Right ventricle myocardium superior (tissue), 1 donor: ENCODE data around the gene IFT25. TPM values are rescaled to one million over a fixed set of nuclear protein-coding genes. Genes with fewer than 3 reads are reported as not detected.
"Not testable (repeated sequence)": the region's sequence is repeated elsewhere in the genome, so short reads cannot be mapped to it uniquely, and the experiment has no call there.

Experiments
- ATAC-seq: fragments of 200-7000 bp; cut with Tn5 transposase; one replicate; pipeline ENCODE4 v1.9.1; 2020; ENCODE audit warnings: mild to moderate bottlenecking; ENCODE audit not compliant: poor library complexity
- DNase-seq: peaks from one replicate; pipeline ENCODE4 v3.0.0-alpha.2; 2020
- intact Hi-C: fragments of 100-400 bp; cut with DNase I; formaldehyde crosslinking; loops from one replicate; pipeline ENCODE4 v1.11.2; 2022
- long read RNA-seq: library from polyadenylated mRNA; unstranded; transcript quantifications from one replicate; pipeline ENCODE4 v2.0.0, GENCODE V29; 2021
- total RNA-seq: library from RNA; stranded (reverse); fragmentation: NEBNext Ultra II Directional; extraction: Animal tissue kit (Norgen Biotek cat#: 25700); gene quantifications from one replicate; pipeline ENCODE4 v1.2.1, GENCODE V29; 2021
- donor health status: DM: no; HTN: yes; CAD: no; lungs with severe emphysema.

The IFT25 gene
- 9.9 TPM for total RNA-seq
- long read RNA-seq, transcript HSPB11-201 (6 exons, 915 nt), result major isoform, 5 of 7 reads
- long read RNA-seq, partial matches to known transcripts, result 0 of 7 reads
- long read RNA-seq, other reads (novel, unspliced or antisense), result 2 of 7 reads

DNA sequence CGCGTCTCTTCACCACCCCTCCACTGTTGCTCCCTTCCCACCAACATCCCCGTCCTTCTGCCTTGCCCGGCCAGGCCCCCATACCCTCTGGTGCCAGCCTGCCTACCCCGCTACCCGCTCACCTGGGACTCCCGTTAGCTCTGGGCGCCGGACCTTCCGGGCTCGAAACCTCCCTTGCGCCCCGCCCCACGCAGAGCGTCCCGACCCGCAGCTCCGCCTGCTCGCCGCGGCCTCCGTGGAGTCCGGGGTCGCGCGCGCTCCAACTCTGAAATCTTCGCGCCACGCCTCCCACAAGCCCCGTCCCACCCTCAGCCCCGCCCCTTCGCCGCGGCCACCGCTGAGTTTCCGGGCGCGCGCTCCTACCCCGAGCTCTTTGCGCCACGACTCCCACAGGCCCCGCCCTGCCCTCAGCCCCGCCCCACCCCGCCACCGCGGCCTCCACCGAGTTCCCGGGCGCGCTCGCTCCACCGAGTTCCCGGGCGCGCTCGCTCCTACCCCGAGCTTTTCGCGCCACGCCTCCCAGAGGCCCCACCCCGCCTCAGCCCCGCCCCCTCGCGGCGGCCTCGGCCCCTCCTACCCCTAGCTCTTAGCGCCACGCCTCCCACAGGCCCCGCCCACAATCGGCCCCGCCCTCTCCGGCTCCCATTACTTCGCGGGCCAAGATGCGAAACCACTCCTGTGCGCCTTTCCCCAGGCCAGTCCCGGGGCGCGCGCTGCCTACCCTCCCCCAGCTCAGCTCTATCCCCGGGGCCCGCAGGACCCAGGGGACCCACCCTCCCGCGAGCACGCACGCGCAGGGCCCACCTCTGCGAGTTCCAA is at the start of gene IFT25:
Gene IFT25, minus strand, starts transcription at position 267 of the 819 bp plus-strand sequence. CDS start 5,617 bp downstream, outside the sequence.
- DNase-seq, result peak; percentile 98
- intact Hi-C loops, result loop anchor here (5.0 kb wide), 1 partner anchor 58 kb away; the partner anchor contains the start of gene YIPF1
- peak; percentile 95 for ATAC-seq

DNA sequence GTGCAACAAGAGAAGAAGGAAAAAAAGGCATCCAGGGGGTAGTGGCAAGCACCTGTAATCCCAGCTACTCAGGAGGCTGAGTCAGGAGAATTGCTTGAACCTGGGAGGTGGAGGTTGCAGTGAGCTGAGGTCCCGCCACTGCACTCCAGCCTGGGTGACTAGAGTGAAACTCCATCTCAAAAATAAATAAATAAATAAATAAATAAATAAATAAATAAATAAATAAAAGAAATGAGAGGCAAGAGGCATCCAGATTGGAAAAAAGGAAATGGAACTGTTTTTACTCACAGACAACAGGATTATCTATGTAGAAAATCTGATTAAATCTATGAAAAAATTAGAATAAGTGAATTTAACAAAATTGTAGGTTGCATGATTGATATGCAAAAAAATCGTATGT is 49.0 kb upstream of the IFT25 start:
- DNase-seq, ATAC-seq, intact Hi-C loops: not testable (repeated sequence)

DNA sequence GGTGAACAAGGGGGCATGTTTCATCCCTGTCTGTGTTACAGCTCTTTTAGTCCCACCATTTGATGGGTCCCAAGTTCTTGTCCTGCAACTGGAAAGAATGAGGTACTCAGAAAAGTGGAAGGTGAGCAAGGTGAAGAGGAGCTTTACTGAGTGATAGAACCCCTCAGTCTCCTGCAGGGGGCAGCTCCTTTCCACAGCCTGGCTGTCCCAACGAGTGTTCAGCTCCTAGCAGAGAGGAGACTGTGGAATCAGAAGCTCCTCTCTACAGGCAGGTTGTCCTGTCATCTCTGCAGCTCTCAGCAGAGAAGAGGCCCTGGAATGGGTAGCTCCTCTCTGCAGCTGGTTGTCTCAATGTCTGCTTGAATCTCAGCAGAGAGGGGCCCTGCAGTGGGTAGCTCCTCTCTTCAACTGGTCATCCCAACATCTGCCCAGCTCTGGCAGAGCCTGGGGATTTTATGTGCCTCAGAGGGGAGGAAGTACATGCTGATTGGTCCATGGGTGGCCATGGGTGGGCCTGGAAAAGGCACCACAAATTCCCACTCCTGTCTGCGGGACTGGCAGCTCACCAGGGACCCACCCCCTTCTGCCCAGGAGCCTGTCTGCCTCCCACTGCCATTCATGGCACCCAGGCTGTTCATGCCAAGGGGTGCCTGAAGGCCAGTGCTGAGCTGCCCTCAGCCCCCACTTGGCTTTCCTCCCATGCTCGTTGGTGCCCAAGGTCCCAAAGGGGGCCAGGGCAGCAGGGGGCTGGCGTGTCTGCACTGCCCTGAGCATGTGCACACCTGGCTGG is 46.8 kb upstream of the IFT25 start:
- DNase-seq (no peak), ATAC-seq (no peak)
- intact Hi-C loops, result no loop called here

DNA sequence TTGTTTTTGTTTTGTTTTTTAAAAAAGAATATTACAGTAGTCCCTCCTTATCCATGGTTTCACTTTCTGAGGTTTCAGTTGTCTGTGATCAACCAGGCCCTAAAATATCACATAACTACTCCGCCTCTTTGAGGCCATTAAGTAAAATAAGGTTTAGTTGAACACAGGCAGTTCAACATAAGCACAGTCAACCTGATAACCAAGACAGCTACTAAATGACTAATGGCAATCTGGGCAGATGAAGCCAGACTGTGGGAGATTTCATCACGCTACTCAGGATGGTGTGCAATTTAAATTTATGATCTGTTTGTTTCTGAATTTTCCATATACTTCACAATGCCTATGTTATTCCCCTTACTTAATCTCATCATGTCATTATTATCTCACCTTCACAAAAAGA is 42.4 kb upstream of the IFT25 start:
- ATAC-seq (no peak), DNase-seq (no peak)
- intact Hi-C loops, result no loop called here

DNA sequence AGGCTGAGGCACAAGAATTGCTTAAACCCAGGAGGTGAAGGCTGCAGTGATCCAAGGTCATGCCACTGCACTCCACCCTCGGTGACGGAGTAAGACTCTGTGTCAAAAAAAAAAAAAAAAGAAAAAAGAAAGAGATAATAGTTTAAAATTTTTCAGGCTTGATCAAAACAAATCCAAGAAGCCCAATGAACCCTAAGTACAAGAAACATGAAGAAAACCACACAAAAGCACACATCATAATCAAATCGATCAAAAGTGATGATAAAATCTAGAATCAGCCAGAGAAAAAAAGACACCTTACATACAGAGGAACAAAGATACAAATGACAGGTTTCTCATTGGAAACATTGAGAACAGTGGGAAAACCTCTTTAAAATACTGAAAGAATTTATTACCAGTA is 41.0 kb upstream of the IFT25 start:
- ATAC-seq (no peak), DNase-seq (no peak)
- intact Hi-C loops, result no loop called here

DNA sequence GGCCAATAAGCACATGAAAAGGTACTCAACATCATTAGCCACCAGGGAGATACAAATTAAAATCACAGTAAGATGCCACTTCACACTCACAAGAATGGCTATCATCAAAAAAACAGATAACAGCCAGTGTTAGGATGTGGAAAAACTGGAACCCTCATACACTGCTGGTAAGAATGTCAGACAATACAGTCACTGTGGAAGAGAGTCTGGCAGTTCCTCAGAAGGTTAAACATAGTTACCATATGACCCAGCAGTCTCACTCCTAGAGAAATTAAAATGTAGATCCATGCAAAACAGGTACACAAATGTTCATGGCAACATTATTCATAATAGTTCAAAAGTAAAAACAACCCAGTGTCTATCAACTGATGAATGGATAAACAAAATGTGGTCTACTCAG is 39.2 kb upstream of the IFT25 start:
- DNase-seq (no peak), ATAC-seq (no peak)
- intact Hi-C loops, result no loop called here

DNA sequence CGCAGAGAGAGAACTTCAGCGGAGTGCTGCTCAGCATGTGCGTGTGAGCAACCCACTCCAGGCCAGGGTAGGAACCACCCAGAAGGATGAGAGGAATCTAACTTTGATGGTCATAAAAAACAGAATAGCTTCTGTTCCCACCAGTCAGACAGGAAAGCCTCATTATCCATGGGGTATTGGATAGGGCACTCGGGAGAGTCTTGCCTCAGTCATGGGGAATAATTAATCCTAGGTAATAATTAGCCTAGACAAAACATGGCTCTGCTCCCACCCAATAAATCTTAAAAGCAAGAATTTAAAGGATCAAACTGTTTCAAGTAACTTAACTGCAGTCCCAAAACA is 37.2 kb upstream of the IFT25 start:
- DNase-seq, result no peak
- ATAC-seq, result no peak
- intact Hi-C loops, result no loop called here

DNA sequence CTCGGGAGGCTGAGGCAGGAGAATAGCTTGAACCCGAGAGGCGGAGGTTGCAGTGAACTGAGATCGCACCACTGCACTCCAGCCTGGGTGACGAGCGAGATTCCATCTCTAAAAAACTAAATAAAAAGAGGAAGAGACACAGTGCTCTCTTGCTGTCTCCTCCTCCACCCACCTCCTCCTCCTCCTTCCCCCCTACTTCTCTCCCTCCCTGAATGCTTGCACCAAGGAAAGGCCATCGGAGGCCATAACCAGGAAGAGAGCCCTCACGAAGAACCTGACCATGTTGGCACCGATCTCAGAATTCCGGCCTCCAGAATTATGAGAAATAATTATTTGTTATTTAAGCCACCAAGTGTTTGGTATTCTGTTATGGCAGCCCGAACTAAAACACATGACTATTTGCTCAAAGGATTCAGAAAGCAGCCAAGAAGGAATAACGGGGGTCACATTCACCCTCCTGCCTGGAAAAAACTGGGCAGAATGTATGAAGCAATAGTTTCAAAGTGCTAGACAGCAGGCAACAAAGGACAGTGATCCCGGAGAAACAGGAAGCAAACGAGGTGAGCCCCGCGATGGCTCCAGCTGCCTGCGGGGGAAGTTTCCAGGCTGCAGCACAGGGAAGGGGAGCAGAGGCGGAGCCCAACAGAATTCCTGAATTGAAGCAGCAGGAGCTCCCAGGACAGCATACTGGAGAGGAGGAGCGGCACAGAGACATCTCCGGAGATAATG is 36.7 kb upstream of the IFT25 start:
- intact Hi-C loops, result no loop called here
- DNase-seq (peak; percentile 52), ATAC-seq (peak; percentile 76)

DNA sequence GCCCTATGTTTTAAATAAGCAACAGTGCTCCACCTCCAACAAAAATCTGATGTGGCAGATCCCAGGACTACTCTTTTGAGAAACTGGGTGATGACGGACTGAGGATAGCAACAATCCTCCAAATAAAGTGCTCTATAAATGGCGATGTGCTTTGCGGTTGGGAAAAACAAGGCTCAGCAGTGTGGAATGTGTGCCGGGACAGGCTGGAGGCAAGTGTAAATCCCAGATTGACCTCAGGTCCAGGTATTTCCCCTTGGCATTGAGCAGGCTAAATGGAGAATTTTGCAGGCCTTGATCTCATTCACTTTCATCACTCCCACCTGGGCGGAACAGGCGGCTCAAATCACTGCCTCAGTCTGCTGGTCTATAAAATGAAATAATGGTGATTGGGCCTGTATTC is 35.7 kb upstream of the IFT25 start:
- intact Hi-C loops, result no loop called here
- DNase-seq (no peak), ATAC-seq (no peak)

DNA sequence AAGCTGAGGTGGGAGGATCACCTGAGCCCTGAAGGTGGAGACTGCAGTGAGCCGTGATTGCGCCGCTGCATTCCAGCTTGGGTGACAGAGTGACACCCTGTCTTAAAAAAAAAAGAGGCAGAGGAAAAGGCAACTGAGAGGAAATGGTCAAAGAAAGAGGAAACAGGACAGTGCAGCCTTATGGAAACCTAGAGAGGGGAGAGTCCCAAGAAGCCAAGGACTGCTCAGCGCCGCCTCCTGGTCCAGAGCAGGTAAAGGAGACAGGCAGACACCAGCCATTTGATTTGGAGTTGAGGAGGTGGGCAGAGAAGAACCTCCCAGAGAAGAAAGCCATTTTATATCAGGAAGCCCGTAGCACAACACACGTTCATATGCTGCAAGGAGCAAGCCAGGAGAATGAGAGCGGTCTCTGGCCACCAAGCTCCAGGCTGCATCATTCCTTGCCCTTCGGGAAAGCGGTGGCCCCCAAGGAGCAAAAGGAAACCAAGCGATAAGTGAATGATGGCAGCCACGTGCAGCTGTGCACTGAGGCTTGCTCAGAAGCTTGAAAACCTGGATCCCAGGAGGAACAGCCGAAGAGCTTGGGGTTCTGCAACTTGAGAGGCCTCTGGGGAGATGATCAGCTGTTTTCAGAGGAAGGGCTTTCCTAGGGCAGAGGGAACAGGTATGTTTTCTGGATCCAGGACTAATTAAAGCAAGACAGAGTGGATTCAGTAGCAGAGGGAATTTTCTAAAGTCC is 34.4 kb upstream of the IFT25 start:
- DNase-seq (no peak), ATAC-seq (no peak)
- intact Hi-C loops, result no loop called here

DNA sequence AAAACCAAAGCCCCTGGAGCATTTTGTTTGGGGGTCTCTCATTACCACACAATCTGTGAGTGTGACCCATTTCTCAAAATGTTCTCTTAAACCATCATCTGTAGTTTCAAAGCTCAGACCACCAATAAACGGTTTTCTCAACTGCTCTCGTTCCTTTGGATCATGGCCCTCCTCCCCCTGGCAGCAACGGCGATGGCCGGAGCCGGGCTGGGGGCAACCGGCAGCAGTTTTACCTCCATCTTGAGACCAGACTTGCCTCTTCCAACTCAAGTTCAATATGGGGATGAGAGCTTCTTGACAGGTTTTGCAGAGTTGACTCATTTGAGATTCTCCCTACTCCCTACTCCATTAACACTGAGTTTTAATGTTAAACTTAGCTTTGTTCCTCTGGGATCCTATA is 30.4 kb upstream of the IFT25 start:
- DNase-seq (no peak), ATAC-seq (no peak)
- intact Hi-C loops, result no loop called here

DNA sequence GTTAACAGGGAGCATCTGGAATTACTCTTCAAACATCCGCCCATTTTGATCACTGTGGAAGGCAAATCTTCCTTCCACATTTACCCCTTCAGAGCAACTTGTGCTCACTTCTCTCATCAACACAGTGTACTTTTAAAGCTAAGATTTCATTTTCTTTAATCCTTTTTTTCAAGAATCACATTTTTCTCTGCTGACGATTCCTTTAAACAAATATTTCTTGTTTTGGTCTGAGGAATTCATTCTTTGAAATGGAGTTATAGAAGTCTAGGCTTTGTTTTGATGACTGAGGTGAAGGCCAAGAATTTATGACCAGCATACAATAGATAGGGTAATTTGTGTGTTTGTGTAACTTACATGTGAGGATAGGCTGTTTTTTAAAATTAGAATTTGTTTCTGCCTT is 26.2 kb upstream of the IFT25 start:
- no peak for DNase-seq
- ATAC-seq, result no peak
- intact Hi-C loops, result no loop called here

DNA sequence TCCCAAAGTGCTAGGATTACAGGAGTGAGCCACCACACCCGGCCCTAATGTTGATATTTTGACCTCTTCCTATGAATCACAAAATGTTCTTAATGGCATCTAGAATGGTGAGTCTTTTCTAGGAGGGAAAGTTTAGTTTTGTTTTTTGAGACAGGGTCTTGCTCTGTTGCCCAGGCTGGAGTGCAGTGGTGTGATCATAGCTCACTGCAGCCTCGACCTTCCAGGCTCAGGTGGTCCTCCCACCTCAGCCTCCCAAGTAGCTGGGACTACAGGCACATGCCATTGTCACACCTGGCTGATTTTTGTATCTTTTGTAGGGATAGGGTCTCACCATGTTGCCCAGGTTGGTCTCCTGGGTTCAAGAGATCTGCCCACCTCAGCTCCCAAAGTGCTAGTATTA is 23.8 kb upstream of the IFT25 start:
- intact Hi-C loops, result loop anchor here (5.0 kb wide), 1 partner anchor 102 kb away; no protein-coding TSS in a partner anchor
- DNase-seq, ATAC-seq: not testable (repeated sequence)

DNA sequence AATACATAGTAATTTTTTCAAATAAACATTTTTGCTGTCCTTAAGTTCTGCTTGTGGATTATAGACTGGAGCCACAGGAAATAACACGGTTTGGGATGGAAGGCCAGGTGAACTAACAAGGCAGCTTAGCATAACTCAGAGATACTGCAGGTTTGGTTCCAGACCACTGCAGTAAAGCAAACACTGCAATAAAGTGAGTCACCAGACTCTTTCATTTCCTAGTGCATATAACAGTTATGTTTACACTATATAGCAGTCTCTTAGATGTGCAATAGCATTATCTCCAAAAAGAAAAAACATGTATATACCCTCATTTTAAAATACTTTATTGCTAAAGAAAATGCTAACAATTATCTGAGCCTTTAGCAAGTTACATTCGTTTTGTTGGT is 22.6 kb upstream of the IFT25 start:
- DNase-seq (no peak), ATAC-seq (no peak)
- intact Hi-C loops, result loop anchor here (5.0 kb wide), 1 partner anchor 101 kb away; no protein-coding TSS in a partner anchor

DNA sequence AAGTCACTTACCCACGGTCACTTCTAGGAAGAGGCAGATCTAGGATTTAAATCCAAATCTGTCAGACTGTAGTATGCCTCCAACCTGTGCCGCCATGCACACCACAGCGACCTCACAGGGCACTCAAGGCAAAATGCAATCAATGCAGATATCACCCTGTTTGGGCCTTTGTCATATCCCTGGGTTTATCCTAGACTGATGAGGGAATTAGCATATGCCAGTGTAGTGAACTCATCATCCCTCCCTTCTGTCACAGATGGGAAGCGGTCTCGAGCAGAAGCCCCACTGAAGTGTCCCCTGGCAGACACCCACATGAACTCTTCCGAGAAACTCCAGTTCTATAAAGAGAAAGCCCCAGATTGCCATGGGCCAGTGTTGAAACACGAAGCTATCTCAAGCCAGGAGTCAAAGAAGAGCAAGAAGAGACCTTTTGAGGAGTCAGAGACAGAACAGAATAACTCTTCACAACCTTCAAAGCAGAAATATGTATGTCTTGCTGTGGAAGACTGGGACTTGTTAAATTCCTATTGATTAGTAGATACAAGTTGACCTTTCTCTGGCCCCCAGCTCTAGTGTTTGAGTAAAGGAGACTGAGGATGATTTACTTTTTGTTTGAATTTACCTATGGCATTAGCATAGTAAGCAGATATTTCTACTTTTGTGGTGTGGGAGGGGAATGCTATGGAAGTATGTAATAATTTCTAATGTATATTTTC is 22.1 kb upstream of the IFT25 start:
- intact Hi-C loops, result loop anchor here (5.0 kb wide), 1 partner anchor 100 kb away; no protein-coding TSS in a partner anchor
- ATAC-seq, result no peak

DNA sequence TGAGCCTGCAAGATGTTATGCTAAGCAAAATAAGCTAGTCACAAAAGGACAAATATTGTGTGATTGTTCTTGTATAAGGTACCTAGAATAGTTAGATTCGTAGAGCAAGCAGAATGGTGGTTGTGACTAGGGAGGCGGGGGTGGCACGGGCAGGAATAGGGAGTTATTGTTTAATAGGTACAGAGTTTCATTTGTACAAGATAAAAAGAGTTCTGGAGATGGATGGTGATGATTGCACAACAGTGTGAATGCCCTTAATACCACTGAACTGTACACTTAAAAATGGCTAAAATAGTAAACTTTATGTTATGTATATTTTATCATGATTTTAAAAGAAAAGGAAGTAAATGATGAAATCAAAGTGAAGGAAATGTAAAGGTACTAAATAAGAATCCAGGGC is 21.3 kb upstream of the IFT25 start:
- ATAC-seq, result no peak
- no peak for DNase-seq
- intact Hi-C loops, result loop anchor here (5.0 kb wide), 1 partner anchor 99 kb away; no protein-coding TSS in a partner anchor

More for the DNA sequence above, 22.1 kb upstream of the IFT25 start:
- no peak for DNase-seq

DNA sequence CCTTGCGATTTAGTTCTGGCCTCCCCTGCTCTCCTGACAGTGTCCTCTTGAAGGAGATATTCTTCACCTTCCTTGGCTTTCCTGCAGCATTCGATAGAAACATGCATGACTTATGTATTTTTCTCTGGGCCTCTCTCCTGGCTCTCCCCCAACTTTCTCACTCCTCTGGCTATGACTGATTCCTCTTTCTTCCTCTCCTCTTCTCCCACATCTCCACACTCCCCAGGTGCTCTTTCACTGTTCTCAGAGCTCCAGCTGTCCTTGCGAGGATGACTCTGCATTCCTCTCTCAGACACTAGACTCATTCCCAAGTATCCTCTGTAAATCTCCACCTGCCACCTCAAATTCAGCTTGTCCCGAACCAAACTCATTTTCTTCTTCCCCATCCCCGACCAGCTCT is 18.6 kb upstream of the IFT25 start:
- intact Hi-C loops, result no loop called here
- DNase-seq, result no peak
- ATAC-seq, result no peak

DNA sequence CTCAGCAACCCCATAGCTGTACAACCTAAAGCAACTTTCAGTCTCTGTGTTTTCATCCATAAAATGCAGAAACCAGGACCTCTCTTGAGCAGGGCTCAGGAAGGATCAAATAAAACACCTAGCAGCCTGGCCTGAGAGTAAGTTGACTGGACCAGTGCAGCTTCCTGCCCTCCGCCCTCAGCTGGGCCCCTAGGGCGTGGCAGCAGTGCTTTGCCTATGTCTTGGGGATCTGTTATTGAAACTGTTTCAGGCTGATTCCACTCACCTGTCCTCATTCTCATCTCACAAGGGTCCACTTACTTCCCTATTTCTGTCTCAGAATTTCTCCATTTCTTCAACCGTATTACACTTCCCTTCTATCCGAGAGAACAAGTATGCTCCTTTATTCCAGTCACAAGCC is 18.0 kb upstream of the IFT25 start:
- ATAC-seq (no peak), DNase-seq (no peak)
- intact Hi-C loops, result no loop called here
